Measurements from ENCODE around the gene OR6F1.
"Not testable (repeated sequence)": the region's sequence is repeated elsewhere in the genome, so short reads cannot be mapped to it uniquely, and the experiment has no call there.

Gene OR6F1

GRCh38 chr1:247738315-247738714, 21.9 kb upstream of the OR6F1 start, which contains the start of gene OR14K1:
Gene OR14K1, plus strand, starts transcription at chr1:247738615. Its CDS starts 0 bp downstream, at chr1:247738615.
- no peak within 1 kb of the TSS for H3K27ac ChIP-seq
- TF ChIP-seq CTCF (IDR thresholded peaks at IDR 0.05) = no peak
- H3K4me2 ChIP-seq (ENCODE audit: low read length) = no peak within 1 kb of the TSS
- H3K4me1 ChIP-seq = no peaks in the 10 kb centered on the region
- H3K9ac ChIP-seq = no peak within 1 kb of the TSS
- no peak within 1 kb of the TSS for H2AFZ ChIP-seq
- H3K36me3 ChIP-seq (ENCODE audit: control insufficient read depth, insufficient read depth, low read length) = no peaks in the 10 kb centered on the region
- H3K79me2 ChIP-seq = no peaks in the 10 kb centered on the region
- no peaks in the 10 kb centered on the region for H3K9me3 ChIP-seq (ENCODE audit: control insufficient read depth, low read length)
- H3K27me3 ChIP-seq (ENCODE audit: control insufficient read depth, insufficient read depth, low read length) = no peaks in the 10 kb centered on the region
- no peak within 1 kb of the TSS for H3K4me3 ChIP-seq (ENCODE audit: low read depth, low read length)

GRCh38 chr1:247721222-247721621, 4.8 kb upstream of the OR6F1 start:
- Histone ChIP-seq H2AFZ (no peak overlapping the region), H3K4me2 (ENCODE audit: low read length) (no peak overlapping the region), H3K4me1 (no peaks in the 10 kb centered on the region), H3K36me3 (ENCODE audit: control insufficient read depth, insufficient read depth, low read length) (no peaks in the 10 kb centered on the region), H3K79me2 (no peaks in the 10 kb centered on the region), H3K27ac (no peak overlapping the region), H3K4me3 (ENCODE audit: low read depth, low read length) (no peak overlapping the region), H3K9me3 (ENCODE audit: control insufficient read depth, low read length) (no peaks in the 10 kb centered on the region), H3K9ac (no peak overlapping the region), H3K27me3 (ENCODE audit: control insufficient read depth, insufficient read depth, low read length) (no peaks in the 10 kb centered on the region)
- no peak for TF ChIP-seq CTCF (IDR thresholded peaks at IDR 0.05)

- Histone ChIP-seq H3K4me1 (no peaks in the 10 kb centered on the region), H3K9me3 (ENCODE audit: control insufficient read depth, low read length) (no peaks in the 10 kb centered on the region), H3K79me2 (no peaks in the 10 kb centered on the region), H3K27me3 (ENCODE audit: control insufficient read depth, insufficient read depth, low read length) (no peaks in the 10 kb centered on the region), H3K27ac (no peak overlapping the region), H3K4me2 (ENCODE audit: low read length) (no peak overlapping the region), H2AFZ (no peak overlapping the region), H3K36me3 (ENCODE audit: control insufficient read depth, insufficient read depth, low read length) (no peaks in the 10 kb centered on the region), H3K9ac (no peak overlapping the region), H3K4me3 (ENCODE audit: low read depth, low read length) (no peak overlapping the region)
- TF ChIP-seq CTCF (IDR thresholded peaks at IDR 0.05) = no peak
Measured at GRCh38 chr1:247713753-247714152, 2.7 kb downstream of the OR6F1 start.

- not testable (repeated sequence) for H3K4me2 ChIP-seq (ENCODE audit: low read length); H3K79me2 ChIP-seq; H3K9me3 ChIP-seq (ENCODE audit: control insufficient read depth, low read length); H3K9ac ChIP-seq; H2AFZ ChIP-seq; H3K27ac ChIP-seq; H3K4me3 ChIP-seq (ENCODE audit: low read depth, low read length); H3K27me3 ChIP-seq (ENCODE audit: control insufficient read depth, insufficient read depth, low read length); H3K36me3 ChIP-seq (ENCODE audit: control insufficient read depth, insufficient read depth, low read length); H3K4me1 ChIP-seq
Measured at GRCh38 chr1:247710681-247711080, 5.8 kb downstream of the OR6F1 start.

GRCh38 chr1:247701338-247701737, 15.1 kb downstream of the OR6F1 start:
- H3K9ac ChIP-seq = no peak overlapping the region
- no peak overlapping the region for H2AFZ ChIP-seq
- no peaks in the 10 kb centered on the region for H3K79me2 ChIP-seq
- TF ChIP-seq CTCF (IDR thresholded peaks at IDR 0.05) = no peak
- H3K27ac ChIP-seq = no peak overlapping the region
- no peaks in the 10 kb centered on the region for H3K36me3 ChIP-seq (ENCODE audit: control insufficient read depth, insufficient read depth, low read length)
- H3K4me3 ChIP-seq (ENCODE audit: low read depth, low read length) = no peak overlapping the region
- no peaks in the 10 kb centered on the region for H3K9me3 ChIP-seq (ENCODE audit: control insufficient read depth, low read length)
- no peaks in the 10 kb centered on the region for H3K27me3 ChIP-seq (ENCODE audit: control insufficient read depth, insufficient read depth, low read length)
- no peak overlapping the region for H3K4me2 ChIP-seq (ENCODE audit: low read length)
- H3K4me1 ChIP-seq = no peaks in the 10 kb centered on the region

All from parathyroid adenoma (tissue), 2 donors.